ENCODE measurements around the gene CDH23. TPM values are rescaled to one million over a fixed set of nuclear protein-coding genes. Genes with fewer than 3 reads are reported as not detected.

Gene CDH23
- total RNA-seq, 1 donor from 2014 or later, result 10.3 TPM

- intact Hi-C loops (cut with DNase I), result no loop called here
- peaks cover 49% of the 10 kb centered on the region for H3K4me1 ChIP-seq
Measured at GRCh38 chr10:71743089-71743838, 346.5 kb downstream of the CDH23 start.

GRCh38 chr10:71743866-71744265, 347.1 kb downstream of the CDH23 start:
- Histone ChIP-seq H3K36me3 (no peaks in the 10 kb centered on the region), H3K4me1 (peaks cover 50% of the 10 kb centered on the region), H3K27me3 (no peaks in the 10 kb centered on the region), H3K9me3 (no peaks in the 10 kb centered on the region), H3K4me3 (no peak overlapping the region), H3K27ac (no peak overlapping the region)
- intact Hi-C loops (cut with DNase I), result no loop called here
- DNase-seq (ENCODE audit: extremely low spot score in 2 of 2), result no peak
- TF ChIP-seq POLR2AphosphoS5 (IDR thresholded peaks at IDR 0.05; ENCODE audit: insufficient read depth in 1 of 2, low read depth in 1 of 2), result no peak
- TF ChIP-seq CTCF (IDR thresholded peaks at IDR 0.05), result no peak
- TF ChIP-seq POLR2A (IDR thresholded peaks at IDR 0.05), result no peak

More at GRCh38 chr10:71743089-71743838, 346.5 kb downstream of the CDH23 start:
- Histone ChIP-seq H3K36me3 (no peaks in the 10 kb centered on the region), H3K27me3 (no peaks in the 10 kb centered on the region), H3K9me3 (no peaks in the 10 kb centered on the region), H3K27ac (no peak overlapping the region), H3K4me3 (no peak overlapping the region)
- TF ChIP-seq CTCF (IDR thresholded peaks at IDR 0.05) (no peak), POLR2A (IDR thresholded peaks at IDR 0.05) (no peak), POLR2AphosphoS5 (IDR thresholded peaks at IDR 0.05; ENCODE audit: insufficient read depth in 1 of 2, low read depth in 1 of 2) (no peak)
- DNase-seq (ENCODE audit: extremely low spot score in 2 of 2), result no peak

- Histone ChIP-seq H3K4me3 (no peak overlapping the region), H3K27me3 (no peaks in the 10 kb centered on the region), H3K4me1 (peaks cover 57% of the 10 kb centered on the region), H3K36me3 (peaks cover 0 to 2% of the 10 kb centered on the region in 2 donors), H3K27ac (no peak overlapping the region), H3K9me3 (no peaks in the 10 kb centered on the region)
- intact Hi-C loops (cut with DNase I), result no loop called here
- TF ChIP-seq POLR2AphosphoS5 (IDR thresholded peaks at IDR 0.05; ENCODE audit: insufficient read depth in 1 of 2, low read depth in 1 of 2) (no peak), POLR2A (IDR thresholded peaks at IDR 0.05) (no peak), CTCF (IDR thresholded peaks at IDR 0.05) (no peak)
- DNase-seq (ENCODE audit: extremely low spot score in 2 of 2), result no peak
Measured at GRCh38 chr10:71744897-71745663, 348.4 kb downstream of the CDH23 start.

- Histone ChIP-seq H3K9me3 (no peaks in the 10 kb centered on the region), H3K27me3 (no peaks in the 10 kb centered on the region), H3K27ac (peak overlapping the region; percentile 28), H3K4me3 (no peak overlapping the region), H3K4me1 (peaks cover 57% of the 10 kb centered on the region), H3K36me3 (peaks cover 0 to 8% of the 10 kb centered on the region in 2 donors)
- no peak for DNase-seq (ENCODE audit: extremely low spot score in 2 of 2)
- no peak for TF ChIP-seq CTCF (IDR thresholded peaks at IDR 0.05)
- TF ChIP-seq POLR2AphosphoS5 (IDR thresholded peaks at IDR 0.05; ENCODE audit: insufficient read depth in 1 of 2, low read depth in 1 of 2), result no peak
- no peak for TF ChIP-seq POLR2A (IDR thresholded peaks at IDR 0.05)
- intact Hi-C loops (cut with DNase I), result no loop called here
Measured at GRCh38 chr10:71745664-71746250, 349.0 kb downstream of the CDH23 start.

All from vagina (tissue), 2 donors.